ENCODE results near the gene GTF3C1. TPM values are rescaled to one million over a fixed set of nuclear protein-coding genes. Genes with fewer than 3 reads are reported as not detected.

The GTF3C1 gene
- total and polyA plus RNA-seq, 2 of the 13 experiments (the other 11 are each of a cell fraction or from before 2014, with no cell fraction given) = 29.2 to 72.7 TPM

GRCh38 chr16:27549746-27550581 is at the start of gene GTF3C1, which contains the start of gene KATNIP (continued):
- TF ChIP-seq ZNF609 (CRISPR knock-in tag; IDR thresholded peaks at IDR 0.05; ENCODE audit: borderline replicate concordance) = no peak
- peak; percentile 79; the same call in 1 of the 2 replicates for TF ChIP-seq TARDBP (CRISPR knock-in tag; IDR thresholded peaks at IDR 0.05)
- TF ChIP-seq SAP130 (CRISPR knock-in tag; IDR thresholded peaks at IDR 0.05; ENCODE audit: low read depth) = peak; percentile 99
- TF ChIP-seq, protein P1, sequence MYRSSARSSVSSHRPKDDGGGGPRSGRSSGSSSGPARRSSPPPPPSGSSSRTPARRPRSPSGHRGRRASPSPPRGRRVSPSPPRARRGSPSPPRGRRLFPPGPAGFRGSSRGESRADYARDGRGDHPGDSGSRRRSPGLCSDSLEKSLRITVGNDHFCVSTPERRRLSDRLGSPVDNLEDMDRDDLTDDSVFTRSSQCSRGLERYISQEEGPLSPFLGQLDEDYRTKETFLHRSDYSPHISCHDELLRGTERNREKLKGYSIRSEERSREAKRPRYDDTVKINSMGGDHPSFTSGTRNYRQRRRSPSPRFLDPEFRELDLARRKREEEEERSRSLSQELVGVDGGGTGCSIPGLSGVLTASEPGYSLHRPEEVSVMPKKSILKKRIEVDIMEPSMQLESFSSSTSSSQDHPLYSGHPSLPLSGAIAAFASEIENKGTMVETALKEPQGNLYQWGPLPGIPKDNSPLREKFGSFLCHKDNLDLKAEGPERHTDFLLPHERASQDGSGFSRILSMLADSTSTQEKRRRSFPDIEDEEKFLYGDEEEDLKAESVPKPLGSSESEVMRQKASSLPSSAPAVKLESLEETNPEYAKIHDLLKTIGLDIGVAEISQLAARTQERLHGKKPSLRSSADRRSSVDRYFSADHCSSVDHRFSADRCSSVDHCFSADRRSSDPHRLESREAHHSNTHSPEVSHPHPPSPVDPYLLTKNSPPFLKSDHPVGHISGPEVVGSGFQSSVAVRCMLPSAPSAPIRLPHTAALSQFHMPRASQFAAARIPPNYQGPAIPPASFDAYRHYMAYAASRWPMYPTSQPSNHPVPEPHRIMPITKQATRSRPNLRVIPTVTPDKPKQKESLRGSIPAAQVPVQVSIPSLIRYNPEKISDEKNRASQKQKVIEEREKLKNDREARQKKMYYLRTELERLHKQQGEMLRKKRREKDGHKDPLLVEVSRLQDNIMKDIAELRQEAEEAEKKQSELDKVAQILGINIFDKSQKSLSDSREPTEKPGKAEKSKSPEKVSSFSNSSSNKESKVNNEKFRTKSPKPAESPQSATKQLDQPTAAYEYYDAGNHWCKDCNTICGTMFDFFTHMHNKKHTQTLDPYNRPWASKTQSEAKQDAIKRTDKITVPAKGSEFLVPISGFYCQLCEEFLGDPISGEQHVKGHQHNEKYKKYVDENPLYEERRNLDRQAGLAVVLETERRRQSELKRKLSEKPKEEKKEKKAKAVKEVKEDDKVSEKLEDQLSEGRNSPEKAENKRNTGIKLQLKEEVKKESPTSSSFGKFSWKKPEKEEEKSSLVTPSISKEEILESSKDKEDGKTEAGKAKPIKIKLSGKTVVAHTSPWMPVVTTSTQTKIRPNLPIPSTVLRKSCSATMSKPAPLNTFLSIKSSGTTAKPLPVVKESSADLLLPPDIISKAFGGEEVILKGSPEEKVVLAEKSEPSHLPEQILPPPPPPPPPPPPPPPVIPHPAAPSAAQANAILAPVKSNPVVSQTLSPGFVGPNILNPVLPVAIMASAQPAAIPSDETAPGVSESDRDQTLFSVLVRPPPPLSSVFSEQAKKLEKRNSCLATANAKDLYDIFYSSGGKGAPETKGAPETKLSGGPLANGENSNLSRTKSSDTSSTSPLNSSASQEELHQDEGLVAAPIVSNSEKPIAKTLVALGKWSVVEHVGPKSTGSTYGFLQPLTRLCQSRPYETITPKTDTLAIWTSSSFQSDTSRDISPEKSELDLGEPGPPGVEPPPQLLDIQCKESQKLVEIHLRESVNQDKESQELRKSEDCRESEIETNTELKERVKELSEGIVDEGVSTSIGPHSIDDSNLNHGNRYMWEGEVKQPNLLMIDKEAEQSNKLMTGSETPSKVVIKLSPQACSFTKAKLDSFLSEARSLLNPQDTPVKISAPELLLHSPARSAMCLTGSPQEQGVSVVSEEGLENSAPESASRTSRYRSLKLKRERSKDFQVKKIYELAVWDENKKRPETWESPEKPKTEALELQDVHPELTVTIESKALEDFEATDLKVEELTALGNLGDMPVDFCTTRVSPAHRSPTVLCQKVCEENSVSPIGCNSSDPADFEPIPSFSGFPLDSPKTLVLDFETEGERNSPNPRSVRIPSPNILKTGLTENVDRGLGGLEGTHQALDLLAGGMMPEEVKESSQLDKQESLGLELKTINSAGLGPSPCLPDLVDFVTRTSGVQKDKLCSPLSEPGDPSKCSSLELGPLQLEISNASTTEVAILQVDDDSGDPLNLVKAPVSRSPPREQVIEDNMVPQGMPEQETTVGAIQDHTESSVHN (CRISPR knock-in tag; IDR thresholded peaks at IDR 0.05) = no peak
- no peak for TF ChIP-seq LCORL (IDR thresholded peaks at IDR 0.05)
- peak; percentile 41; the same call in 1 of the 2 replicates for TF ChIP-seq LCORL (CRISPR knock-in tag; IDR thresholded peaks at IDR 0.05)
- TF ChIP-seq, protein P2, sequence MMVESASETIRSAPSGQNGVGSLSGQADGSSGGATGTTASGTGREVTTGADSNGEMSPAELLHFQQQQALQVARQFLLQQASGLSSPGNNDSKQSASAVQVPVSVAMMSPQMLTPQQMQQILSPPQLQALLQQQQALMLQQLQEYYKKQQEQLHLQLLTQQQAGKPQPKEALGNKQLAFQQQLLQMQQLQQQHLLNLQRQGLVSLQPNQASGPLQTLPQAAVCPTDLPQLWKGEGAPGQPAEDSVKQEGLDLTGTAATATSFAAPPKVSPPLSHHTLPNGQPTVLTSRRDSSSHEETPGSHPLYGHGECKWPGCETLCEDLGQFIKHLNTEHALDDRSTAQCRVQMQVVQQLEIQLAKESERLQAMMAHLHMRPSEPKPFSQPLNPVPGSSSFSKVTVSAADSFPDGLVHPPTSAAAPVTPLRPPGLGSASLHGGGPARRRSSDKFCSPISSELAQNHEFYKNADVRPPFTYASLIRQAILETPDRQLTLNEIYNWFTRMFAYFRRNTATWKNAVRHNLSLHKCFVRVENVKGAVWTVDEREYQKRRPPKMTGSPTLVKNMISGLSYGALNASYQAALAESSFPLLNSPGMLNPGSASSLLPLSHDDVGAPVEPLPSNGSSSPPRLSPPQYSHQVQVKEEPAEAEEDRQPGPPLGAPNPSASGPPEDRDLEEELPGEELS (CRISPR knock-in tag; IDR thresholded peaks at IDR 0.05) = peak; percentile 42; the same call in 1 of the 2 replicates
- peak; percentile 62; the same call in 1 of the 2 replicates for TF ChIP-seq RFXANK (CRISPR knock-in tag; IDR thresholded peaks at IDR 0.05)
- no peak for TF ChIP-seq NR1H2 (CRISPR knock-in tag; IDR thresholded peaks at IDR 0.05; ENCODE audit: borderline replicate concordance, low read depth)
- TF ChIP-seq KLF16 (CRISPR knock-in tag; IDR thresholded peaks at IDR 0.05) = peak in 1 of 2 experiments; percentile 33; a peak in 1 of 4 replicates
- TF ChIP-seq, protein P3, sequence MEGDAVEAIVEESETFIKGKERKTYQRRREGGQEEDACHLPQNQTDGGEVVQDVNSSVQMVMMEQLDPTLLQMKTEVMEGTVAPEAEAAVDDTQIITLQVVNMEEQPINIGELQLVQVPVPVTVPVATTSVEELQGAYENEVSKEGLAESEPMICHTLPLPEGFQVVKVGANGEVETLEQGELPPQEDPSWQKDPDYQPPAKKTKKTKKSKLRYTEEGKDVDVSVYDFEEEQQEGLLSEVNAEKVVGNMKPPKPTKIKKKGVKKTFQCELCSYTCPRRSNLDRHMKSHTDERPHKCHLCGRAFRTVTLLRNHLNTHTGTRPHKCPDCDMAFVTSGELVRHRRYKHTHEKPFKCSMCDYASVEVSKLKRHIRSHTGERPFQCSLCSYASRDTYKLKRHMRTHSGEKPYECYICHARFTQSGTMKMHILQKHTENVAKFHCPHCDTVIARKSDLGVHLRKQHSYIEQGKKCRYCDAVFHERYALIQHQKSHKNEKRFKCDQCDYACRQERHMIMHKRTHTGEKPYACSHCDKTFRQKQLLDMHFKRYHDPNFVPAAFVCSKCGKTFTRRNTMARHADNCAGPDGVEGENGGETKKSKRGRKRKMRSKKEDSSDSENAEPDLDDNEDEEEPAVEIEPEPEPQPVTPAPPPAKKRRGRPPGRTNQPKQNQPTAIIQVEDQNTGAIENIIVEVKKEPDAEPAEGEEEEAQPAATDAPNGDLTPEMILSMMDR (CRISPR knock-in tag; IDR thresholded peaks at IDR 0.05) = no peak

All from HepG2 (cell line).